Fibroblast of lung (primary cell): ENCODE data around the gene HMMR. TPM values are rescaled to one million over a fixed set of nuclear protein-coding genes. Genes with fewer than 3 reads are reported as not detected.

Experiments
- DNase-seq, 2 donors: peaks; one replicate each; pipeline versions ENCODE4 v3.0.0 to v3.0.0-alpha.2; 2010; ENCODE audit warnings: low read depth in 2 of 2
- H2AFZ ChIP-seq: 2 replicates; pipeline ENCODE4 v1.5.1; 2012; ENCODE audit warnings: low read length, control low read depth, inconsistent platforms
- H3K27ac ChIP-seq: 2 replicates; pipeline ENCODE4 v1.5.1; 2011; ENCODE audit warnings: low read length, control low read depth; ENCODE audit not compliant: insufficient read depth
- H3K27me3 ChIP-seq: 2 replicates; pipeline ENCODE4 v1.5.1; 2011; ENCODE audit warnings: mild to moderate bottlenecking, low read length; ENCODE audit not compliant: control insufficient read depth, insufficient read depth
- H3K36me3 ChIP-seq: 2 replicates; pipeline ENCODE4 v1.5.1; 2011; ENCODE audit warnings: low read length; ENCODE audit not compliant: control insufficient read depth, insufficient read depth
- H3K4me1 ChIP-seq: 2 replicates; pipeline ENCODE4 v1.5.1; 2011; ENCODE audit warnings: low read length; ENCODE audit not compliant: control insufficient read depth, insufficient read depth; ENCODE audit errors: extremely low read depth
- H3K4me2 ChIP-seq: 2 replicates; pipeline ENCODE4 v1.5.1; 2011; ENCODE audit warnings: low read length, control low read depth; ENCODE audit not compliant: insufficient read depth; ENCODE audit errors: extremely low read depth
- H3K4me3 ChIP-seq, 4 experiments: fragments of 200-600 bp in 1 of 4; sonication (generic) in 1 of 4; replicated peaks in 1 of 4; 2 replicates each; pipeline ENCODE4 v1.5.1; 2011 to 2016; ENCODE audit warnings: low read length in 4 of 4, low read depth in 3 of 4, mild to moderate bottlenecking in 3 of 4, control low read depth in 2 of 4, inconsistent platforms in 1 of 4, mixed read lengths in 1 of 4; ENCODE audit not compliant: insufficient read depth in 1 of 4; ENCODE audit errors: control extremely low read depth in 1 of 4
- H3K79me2 ChIP-seq: 2 replicates; pipeline ENCODE4 v1.5.1; 2012; ENCODE audit warnings: mild to moderate bottlenecking, low read length, inconsistent platforms; ENCODE audit not compliant: control insufficient read depth, insufficient read depth
- H3K9ac ChIP-seq: 2 replicates; pipeline ENCODE4 v1.5.1; 2011; ENCODE audit warnings: mild to moderate bottlenecking, low read length, control low read depth; ENCODE audit not compliant: insufficient read depth
- H3K9me3 ChIP-seq: 2 replicates; pipeline ENCODE4 v1.5.1; 2012; ENCODE audit warnings: low read depth, low read length; ENCODE audit not compliant: control insufficient read depth, insufficient read depth
- H4K20me1 ChIP-seq: 2 replicates; pipeline ENCODE4 v1.5.1; 2011; ENCODE audit warnings: low read length; ENCODE audit not compliant: control insufficient read depth, insufficient read depth; ENCODE audit errors: extremely low read depth
- EZH2 ChIP-seq: IDR thresholded peaks from 2 replicates; pipeline ENCODE4 v1.5.1; 2012; ENCODE audit warnings: low read length, control low read depth, mild to moderate bottlenecking; ENCODE audit errors: missing control alignments
- polyA plus RNA-seq, 2 donors: library from polyadenylated mRNA; depleted of rRNA in 1 of 2; stranded (reverse) in 1 of 2; unstranded in 1 of 2; fragments of >200 nt; gene quantifications; 2 replicates each; pipeline ENCODE4 v1.2.1, GENCODE V29; 2011 to 2012; ENCODE audit warnings: missing spikeins in 1 of 2
- total RNA-seq: library from RNA; depleted of rRNA; stranded (reverse); fragments of >200 nt; gene quantifications from 2 replicates; pipeline ENCODE4 v1.2.1, GENCODE V29; 2014
- TF ChIP-seq, protein P1 (sequence below), 2 donors: IDR thresholded peaks in 1 of 2; conservative IDR thresholded peaks in 1 of 2; 1 replicate in 1 of 2; 2 replicates in 1 of 2; pipeline ENCODE4 v1.5.1; 2011 to 2012; ENCODE audit warnings: low read length in 2 of 2, control low read depth in 1 of 2, inconsistent platforms in 1 of 2, low read depth in 1 of 2, mild to moderate bottlenecking in 1 of 2

The HMMR gene
- total and polyA plus RNA-seq, 2 donors (not counting 1 experiment from before 2014, with no cell fraction given) = 5.6 to 19.7 TPM

DNA sequence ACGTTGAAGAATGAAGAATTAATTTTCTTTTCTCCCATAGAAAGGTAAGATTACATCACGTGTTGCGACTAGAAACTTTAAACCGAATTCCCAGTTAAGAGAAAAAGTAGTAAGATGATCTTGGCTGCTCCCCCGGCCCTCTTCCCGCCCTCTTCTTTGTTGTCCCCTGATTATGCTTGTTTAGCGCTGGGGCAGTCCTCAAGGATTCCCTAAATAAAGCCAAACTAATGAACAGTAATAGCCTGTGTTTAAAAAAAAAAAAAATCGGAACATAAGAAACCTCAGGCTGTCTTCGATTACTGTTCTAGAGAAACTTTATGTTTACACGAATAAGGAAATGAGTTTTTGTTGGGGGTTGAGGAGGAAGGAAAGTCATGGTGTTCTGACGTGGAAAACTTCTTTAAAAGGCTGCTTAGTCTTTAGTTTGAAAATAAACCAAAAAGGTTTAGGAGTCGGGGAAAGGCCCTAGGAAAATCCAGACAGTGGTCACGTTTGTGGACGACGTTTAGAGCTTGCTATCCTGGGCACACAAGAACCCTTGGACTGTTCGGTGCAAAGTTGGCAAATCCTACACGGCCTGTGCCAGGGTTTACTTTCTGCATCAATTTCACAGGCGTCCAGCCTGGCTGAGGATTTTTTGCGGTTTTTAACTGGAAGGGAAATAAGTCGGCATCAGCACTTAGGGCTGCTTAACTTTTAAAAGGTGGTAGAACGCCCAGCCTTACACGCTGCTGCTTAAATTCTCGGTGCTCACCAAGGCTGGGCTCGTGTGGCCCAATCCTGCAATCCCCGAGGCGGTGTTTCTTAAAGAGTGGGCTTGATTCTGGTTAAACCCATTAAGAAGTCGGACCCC lies 43.9 kb downstream of the HMMR start:
- Histone ChIP-seq H3K27ac (peak overlapping the region; percentile 95), H3K4me1 (peaks cover 8% of the 10 kb centered on the region), H3K9me3 (no peaks in the 10 kb centered on the region), H3K36me3 (no peaks in the 10 kb centered on the region), H3K79me2 (peaks cover 43% of the 10 kb centered on the region), H4K20me1 (peaks cover 2% of the 10 kb centered on the region), H3K9ac (peak overlapping the region; percentile 40), H3K4me2 (peak overlapping the region; percentile 99), H3K27me3 (no peaks in the 10 kb centered on the region), H2AFZ (peak overlapping the region; percentile 56), H3K4me3 (peak overlapping the region; percentile 84 to 99 (median 94))
- TF ChIP-seq, protein P1, sequence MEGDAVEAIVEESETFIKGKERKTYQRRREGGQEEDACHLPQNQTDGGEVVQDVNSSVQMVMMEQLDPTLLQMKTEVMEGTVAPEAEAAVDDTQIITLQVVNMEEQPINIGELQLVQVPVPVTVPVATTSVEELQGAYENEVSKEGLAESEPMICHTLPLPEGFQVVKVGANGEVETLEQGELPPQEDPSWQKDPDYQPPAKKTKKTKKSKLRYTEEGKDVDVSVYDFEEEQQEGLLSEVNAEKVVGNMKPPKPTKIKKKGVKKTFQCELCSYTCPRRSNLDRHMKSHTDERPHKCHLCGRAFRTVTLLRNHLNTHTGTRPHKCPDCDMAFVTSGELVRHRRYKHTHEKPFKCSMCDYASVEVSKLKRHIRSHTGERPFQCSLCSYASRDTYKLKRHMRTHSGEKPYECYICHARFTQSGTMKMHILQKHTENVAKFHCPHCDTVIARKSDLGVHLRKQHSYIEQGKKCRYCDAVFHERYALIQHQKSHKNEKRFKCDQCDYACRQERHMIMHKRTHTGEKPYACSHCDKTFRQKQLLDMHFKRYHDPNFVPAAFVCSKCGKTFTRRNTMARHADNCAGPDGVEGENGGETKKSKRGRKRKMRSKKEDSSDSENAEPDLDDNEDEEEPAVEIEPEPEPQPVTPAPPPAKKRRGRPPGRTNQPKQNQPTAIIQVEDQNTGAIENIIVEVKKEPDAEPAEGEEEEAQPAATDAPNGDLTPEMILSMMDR (conservative IDR thresholded peaks at IDR 0.05 in 1 of 2, IDR thresholded peaks at IDR 0.05 in 1 of 2; ENCODE audit: low read depth in 1 of 2, low read length in 2 of 2) = no peak
- no peak for TF ChIP-seq EZH2
- peak; percentile 76 to 79 for DNase-seq

DNA sequence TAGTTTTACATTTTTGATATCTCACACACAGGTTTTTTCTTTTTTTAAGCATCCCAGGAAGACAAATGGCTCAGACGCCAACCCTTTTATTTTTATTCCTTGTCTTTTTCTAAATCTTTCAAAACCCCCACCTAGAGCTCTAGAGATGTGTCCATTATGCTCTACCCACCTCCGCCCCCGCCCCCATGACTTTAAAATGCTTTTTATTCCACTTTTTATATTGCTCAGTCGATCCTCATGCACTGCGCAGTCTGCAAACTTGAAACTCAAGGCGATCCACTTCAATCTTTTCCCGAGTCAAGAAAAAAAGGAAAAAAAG lies 44.6 kb downstream of the HMMR start:
- peaks cover 9% of the 10 kb centered on the region for H3K4me1 ChIP-seq
- peak overlapping the region; percentile 84 to 99 (median 94) for H3K4me3 ChIP-seq
- DNase-seq = no peak
- no peaks in the 10 kb centered on the region for H3K9me3 ChIP-seq
- H3K4me2 ChIP-seq = peak overlapping the region; percentile 99
- H3K36me3 ChIP-seq = no peaks in the 10 kb centered on the region
- peaks cover 48% of the 10 kb centered on the region for H3K79me2 ChIP-seq
- peak overlapping the region; percentile 95 for H3K27ac ChIP-seq
- H3K27me3 ChIP-seq = no peaks in the 10 kb centered on the region
- peak overlapping the region; percentile 94 for H3K9ac ChIP-seq
- TF ChIP-seq, protein P1 (conservative IDR thresholded peaks at IDR 0.05 in 1 of 2, IDR thresholded peaks at IDR 0.05 in 1 of 2; ENCODE audit: low read depth in 1 of 2, low read length in 2 of 2) = no peak
- no peak for TF ChIP-seq EZH2
- H2AFZ ChIP-seq = no peak overlapping the region
- H4K20me1 ChIP-seq = peaks cover 2% of the 10 kb centered on the region

DNA sequence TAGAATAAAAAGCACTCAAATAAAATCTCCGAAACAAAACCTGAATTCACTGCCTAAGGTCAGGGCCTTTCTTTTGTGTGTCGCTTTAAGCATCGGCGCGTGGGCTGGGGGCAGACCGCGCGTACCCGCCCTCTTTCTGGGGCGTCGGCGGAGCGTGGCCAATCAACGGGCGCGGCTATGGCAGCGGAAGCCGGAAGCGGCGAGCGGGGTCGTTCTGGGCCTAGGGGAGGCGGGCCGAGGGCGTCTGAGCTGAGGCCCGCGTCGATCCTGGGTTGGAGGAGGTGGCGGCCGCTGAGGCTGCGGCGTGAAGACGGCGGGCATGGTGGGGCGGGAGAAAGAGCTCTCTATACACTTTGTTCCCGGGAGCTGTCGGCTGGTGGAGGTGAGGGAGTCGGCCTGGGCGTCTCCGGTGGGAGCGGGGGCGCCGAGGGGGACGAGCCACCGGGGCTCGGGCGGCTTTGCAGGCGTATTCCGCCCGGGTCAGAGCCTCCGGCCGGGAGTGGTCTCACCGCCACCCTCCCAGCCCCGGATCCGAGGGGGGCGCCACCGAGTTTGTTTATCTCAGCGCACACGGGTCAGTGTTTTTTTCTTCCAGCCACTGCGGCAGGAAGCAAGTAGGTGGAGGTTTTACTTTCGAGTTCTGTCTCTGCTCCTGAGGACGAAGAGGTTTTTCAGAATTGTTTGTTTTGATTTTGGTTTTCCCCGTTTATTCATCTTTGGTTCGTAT lies 45.1 kb downstream of the HMMR start, which contains the start of gene MAT2B:
Gene MAT2B, plus strand, starts transcription at position 252 of the 727 bp plus-strand sequence. Its CDS starts 68 bp downstream, at position 320.
- H3K4me1 ChIP-seq = peaks cover 11% of the 10 kb centered on the region
- H3K27ac ChIP-seq = peak within 1 kb of the TSS; percentile 95
- peak within 1 kb of the TSS; percentile 65 for H2AFZ ChIP-seq
- no peaks in the 10 kb centered on the region for H3K27me3 ChIP-seq
- peaks cover 2% of the 10 kb centered on the region for H4K20me1 ChIP-seq
- peak within 1 kb of the TSS; percentile 84 to 99 (median 94) for H3K4me3 ChIP-seq
- H3K4me2 ChIP-seq = peak within 1 kb of the TSS; percentile 99
- TF ChIP-seq EZH2 = no peak
- TF ChIP-seq, protein P1 (conservative IDR thresholded peaks at IDR 0.05 in 1 of 2, IDR thresholded peaks at IDR 0.05 in 1 of 2; ENCODE audit: low read depth in 1 of 2, low read length in 2 of 2) = peak; percentile 11 to 24
- H3K9me3 ChIP-seq = no peaks in the 10 kb centered on the region
- H3K36me3 ChIP-seq = no peaks in the 10 kb centered on the region
- peak within 1 kb of the TSS; percentile 94 for H3K9ac ChIP-seq
- peaks cover 54% of the 10 kb centered on the region for H3K79me2 ChIP-seq
- DNase-seq = peak; percentile 93 to 94
